ENCODE data around the gene CBFB.

The CBFB gene

DNA sequence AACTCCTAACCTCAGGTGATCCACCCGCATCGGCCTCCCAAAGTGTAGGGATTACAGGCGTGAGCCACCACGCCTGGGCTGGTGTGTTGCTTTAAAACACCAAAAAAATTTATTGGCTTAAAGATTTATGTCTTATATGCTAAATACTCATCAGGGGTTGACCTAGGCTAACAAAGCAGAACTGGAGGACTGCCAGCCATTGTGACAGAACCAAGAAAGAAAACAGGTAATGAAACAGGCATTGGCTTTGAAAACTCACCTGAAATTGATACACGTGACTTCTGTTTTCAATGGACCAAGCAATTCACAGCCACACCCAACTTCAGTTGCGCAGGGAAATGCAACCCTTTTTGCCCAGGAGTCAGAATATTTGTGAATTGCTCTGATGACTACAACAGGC lies 75.9 kb downstream of the CBFB start:
- Histone ChIP-seq H3K4me3 (no peak overlapping the region), H3K36me3 (peaks cover 30% of the 10 kb centered on the region), H3K27ac (no peak overlapping the region), H4K20me1 (peaks cover 10% of the 10 kb centered on the region; the same call in 1 of the 2 replicates), H3K9me3 (no peaks in the 10 kb centered on the region), H3K4me1 (peaks cover 7% of the 10 kb centered on the region), H3K9ac (no peak overlapping the region), H3K27me3 (no peaks in the 10 kb centered on the region), H3K4me2 (no peak overlapping the region)
- no peak for TF ChIP-seq Cebpa-rat (IDR thresholded peaks at IDR 0.05)

DNA sequence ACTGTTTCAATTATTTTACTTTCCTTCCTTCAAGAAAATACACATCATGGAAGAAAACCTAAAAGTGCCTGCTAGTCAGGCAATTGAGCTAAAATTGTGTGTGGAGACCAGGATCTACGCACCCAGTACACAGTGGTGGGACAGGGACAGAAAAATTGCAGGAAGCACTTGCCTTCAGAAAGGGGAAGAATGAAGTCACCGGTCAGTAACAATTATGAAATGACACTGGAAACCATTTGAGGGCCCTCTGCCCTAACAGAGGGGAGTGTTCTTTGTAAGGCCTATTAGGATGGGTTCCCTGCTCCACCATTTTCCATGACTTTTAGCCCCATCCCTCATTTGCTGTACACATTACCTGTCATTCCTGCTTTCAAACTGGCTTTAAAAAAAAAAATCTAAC lies 76.3 kb downstream of the CBFB start:
- no peak overlapping the region for H3K9ac ChIP-seq
- peaks cover 7% of the 10 kb centered on the region for H3K4me1 ChIP-seq
- H4K20me1 ChIP-seq: peaks cover 10% of the 10 kb centered on the region
- no peak overlapping the region for H3K4me3 ChIP-seq
- TF ChIP-seq Cebpa-rat (IDR thresholded peaks at IDR 0.05): no peak
- H3K27ac ChIP-seq: no peak overlapping the region
- no peak overlapping the region for H3K4me2 ChIP-seq
- peaks cover 28% of the 10 kb centered on the region for H3K36me3 ChIP-seq
- no peaks in the 10 kb centered on the region for H3K27me3 ChIP-seq
- no peaks in the 10 kb centered on the region for H3K9me3 ChIP-seq

DNA sequence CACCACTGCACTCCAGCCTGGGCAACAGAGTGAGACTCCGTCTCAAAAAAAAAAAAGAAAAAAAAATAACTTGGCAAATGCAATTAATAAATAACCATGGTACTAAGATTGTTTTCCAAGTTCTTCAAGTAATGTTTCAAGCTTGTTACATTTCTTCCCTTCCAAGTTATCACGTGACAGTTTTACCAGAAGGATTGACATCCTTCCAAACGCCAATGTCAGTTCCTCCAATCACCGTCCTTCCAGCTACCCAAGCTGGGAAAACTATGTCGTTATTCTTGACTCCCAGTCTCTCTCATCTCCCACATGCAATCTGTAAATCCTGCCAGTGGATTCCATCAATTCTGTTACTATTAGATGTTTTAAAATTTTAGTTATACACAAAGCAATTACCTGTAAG lies 76.9 kb downstream of the CBFB start:
- Histone ChIP-seq H3K27me3 (no peaks in the 10 kb centered on the region), H3K9ac (no peak overlapping the region), H3K4me2 (no peak overlapping the region), H3K36me3 (peaks cover 23% of the 10 kb centered on the region), H4K20me1 (peaks cover 10% of the 10 kb centered on the region), H3K27ac (no peak overlapping the region), H3K4me1 (peaks cover 13% of the 10 kb centered on the region), H3K4me3 (no peak overlapping the region), H3K9me3 (no peaks in the 10 kb centered on the region)
- TF ChIP-seq Cebpa-rat (IDR thresholded peaks at IDR 0.05): no peak

DNA sequence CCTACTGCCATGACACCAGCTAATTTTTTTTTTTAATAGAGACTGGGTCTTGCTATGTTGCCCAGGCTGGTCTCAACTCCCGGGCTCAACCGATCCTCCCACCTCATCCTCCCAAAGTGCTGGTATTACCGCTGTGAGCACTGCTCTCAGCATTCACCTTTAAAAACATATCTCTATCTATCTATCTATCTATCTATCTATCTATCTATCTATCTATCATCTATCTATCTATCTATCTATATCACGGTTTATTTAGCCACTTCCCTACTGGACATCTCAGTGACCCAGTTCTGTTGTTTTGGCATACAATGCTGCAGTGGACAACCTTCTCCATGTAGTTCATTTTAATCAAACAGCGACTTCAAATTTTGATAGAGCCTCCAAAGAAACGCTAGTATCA lies 79.5 kb downstream of the CBFB start:
- Histone ChIP-seq H3K4me1 (peaks cover 28% of the 10 kb centered on the region), H3K27ac (no peak overlapping the region)
- no peak for TF ChIP-seq Cebpa-rat (IDR thresholded peaks at IDR 0.05)

DNA sequence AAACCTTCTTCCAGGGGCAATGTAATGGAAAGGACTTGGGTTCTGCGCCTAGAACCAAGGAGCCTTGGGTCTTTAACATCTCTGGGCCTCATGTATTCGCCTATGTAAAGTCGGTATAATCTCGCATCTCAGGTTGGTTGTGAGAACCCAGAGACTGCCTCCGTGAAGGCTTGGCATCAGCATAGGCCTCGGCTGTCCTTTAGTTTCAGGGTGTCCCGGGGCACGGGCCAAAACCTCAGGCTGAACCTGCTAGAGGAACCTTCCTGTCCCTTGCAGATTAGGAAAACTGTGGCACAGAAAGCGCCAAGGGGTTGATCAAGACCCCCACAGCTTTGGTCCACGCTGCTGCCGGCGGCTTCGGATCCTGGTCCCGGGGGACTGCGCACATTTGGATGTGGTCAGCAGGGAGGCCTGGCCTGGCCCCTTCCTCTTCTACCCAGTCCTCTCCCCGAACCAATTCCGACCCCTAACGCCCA lies 80.0 kb downstream of the CBFB start:
- peaks cover 28% of the 10 kb centered on the region for H3K4me1 ChIP-seq

More for the DNA sequence above, 79.5 kb downstream of the CBFB start:
- peaks cover 22% of the 10 kb centered on the region for H3K36me3 ChIP-seq
- no peaks in the 10 kb centered on the region for H3K27me3 ChIP-seq
- H3K9me3 ChIP-seq: no peaks in the 10 kb centered on the region
- H3K4me2 ChIP-seq: no peak overlapping the region
- no peak overlapping the region for H3K9ac ChIP-seq
- peaks cover 37% of the 10 kb centered on the region for H4K20me1 ChIP-seq
- no peak overlapping the region for H3K4me3 ChIP-seq

DNA sequence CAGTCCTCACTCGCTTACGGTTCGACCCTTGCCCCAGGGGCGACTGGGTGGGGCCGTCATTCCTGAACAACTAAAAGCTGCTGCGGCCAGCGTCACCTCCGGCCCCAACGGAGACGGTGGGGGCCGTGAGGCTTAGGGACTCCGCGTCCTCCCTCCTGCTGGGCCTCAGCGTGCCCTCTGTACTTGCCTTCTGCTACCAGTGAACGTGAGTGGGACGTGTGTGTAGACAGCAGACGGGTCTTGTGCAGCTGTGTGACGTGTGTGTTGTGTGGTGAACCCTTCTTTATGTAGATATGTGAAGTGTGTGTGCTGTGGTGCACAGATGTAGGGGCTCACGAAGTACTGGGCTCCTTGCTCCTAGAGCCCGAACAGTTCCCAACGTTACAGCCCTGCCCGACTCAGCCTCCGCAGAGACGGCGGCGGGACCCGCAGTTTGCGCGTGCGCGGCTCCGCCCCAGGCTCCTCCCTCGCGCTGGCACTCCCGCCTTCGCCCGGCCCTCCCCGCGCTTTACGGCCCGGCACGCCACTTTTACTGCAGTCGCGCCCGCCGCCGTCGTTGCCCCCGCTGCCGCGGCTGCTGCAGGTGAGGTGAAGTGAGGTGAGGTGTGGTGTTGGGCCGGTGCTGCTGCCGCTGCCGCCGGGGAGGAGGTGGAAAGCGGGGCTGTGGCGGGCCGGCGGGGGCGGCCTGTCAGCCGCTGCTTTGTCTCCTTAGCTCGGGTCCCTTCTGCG lies 80.6 kb downstream of the CBFB start, which contains the start of gene PHAF1:
Gene PHAF1, plus strand, starts transcription at position 535 of the 729 bp plus-strand sequence. CDS start 235 bp downstream, outside the sequence.
- Histone ChIP-seq H3K4me2 (peak within 1 kb of the TSS; percentile 95), H3K4me3 (peak within 1 kb of the TSS; percentile 99), H3K27me3 (no peaks in the 10 kb centered on the region), H3K36me3 (peaks cover 32% of the 10 kb centered on the region), H3K4me1 (peaks cover 28% of the 10 kb centered on the region), H3K9me3 (no peaks in the 10 kb centered on the region), H4K20me1 (peaks cover 47% of the 10 kb centered on the region), H3K9ac (peak within 1 kb of the TSS; percentile 88), H3K27ac (peak within 1 kb of the TSS; percentile 79)
- TF ChIP-seq Cebpa-rat (IDR thresholded peaks at IDR 0.05): no peak

More for the DNA sequence above, 80.0 kb downstream of the CBFB start:
- H3K27me3 ChIP-seq: no peaks in the 10 kb centered on the region
- peak overlapping the region; percentile 99 for H3K4me3 ChIP-seq
- peak overlapping the region; percentile 95 for H3K4me2 ChIP-seq
- no peaks in the 10 kb centered on the region for H3K9me3 ChIP-seq
- H3K9ac ChIP-seq: peak overlapping the region; percentile 88
- peaks cover 41% of the 10 kb centered on the region for H4K20me1 ChIP-seq
- peak overlapping the region; percentile 79 for H3K27ac ChIP-seq
- H3K36me3 ChIP-seq: peaks cover 26% of the 10 kb centered on the region
- TF ChIP-seq Cebpa-rat (IDR thresholded peaks at IDR 0.05): no peak

DNA sequence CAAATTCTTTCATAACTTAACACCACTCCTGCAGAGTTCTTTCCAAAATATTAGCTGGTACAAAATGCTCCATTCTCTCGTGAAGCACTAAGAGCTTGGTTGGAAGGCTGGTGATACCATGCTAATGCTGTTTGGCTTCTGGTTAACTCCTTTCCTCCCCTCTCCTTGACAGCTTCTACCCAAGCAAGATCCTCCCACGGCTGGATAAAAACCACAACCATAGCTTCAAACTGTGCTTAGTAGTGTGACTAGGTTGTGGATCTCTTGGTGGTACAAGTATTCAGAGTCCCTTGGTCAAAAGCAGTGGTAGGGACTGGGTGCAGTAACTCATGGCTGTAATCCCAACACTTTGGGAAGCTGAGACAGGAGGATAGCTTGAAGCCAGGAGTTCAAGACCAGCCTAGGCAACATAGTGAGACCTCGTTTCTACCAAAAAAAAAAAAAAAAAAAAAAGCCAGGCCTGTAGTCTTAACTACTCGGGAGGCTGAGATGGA lies 83.0 kb downstream of the CBFB start:
- no peaks in the 10 kb centered on the region for H3K9me3 ChIP-seq
- no peak overlapping the region for H3K4me3 ChIP-seq
- no peak overlapping the region for H3K27ac ChIP-seq
- H3K36me3 ChIP-seq: peaks cover 48% of the 10 kb centered on the region
- peaks cover 37% of the 10 kb centered on the region for H3K4me1 ChIP-seq
- H3K27me3 ChIP-seq: no peaks in the 10 kb centered on the region
- peak overlapping the region; percentile 95; the same call in 1 of the 2 replicates for H3K4me2 ChIP-seq
- H3K9ac ChIP-seq: no peak overlapping the region
- H4K20me1 ChIP-seq: peaks cover 72% of the 10 kb centered on the region
- TF ChIP-seq Cebpa-rat (IDR thresholded peaks at IDR 0.05): no peak

DNA sequence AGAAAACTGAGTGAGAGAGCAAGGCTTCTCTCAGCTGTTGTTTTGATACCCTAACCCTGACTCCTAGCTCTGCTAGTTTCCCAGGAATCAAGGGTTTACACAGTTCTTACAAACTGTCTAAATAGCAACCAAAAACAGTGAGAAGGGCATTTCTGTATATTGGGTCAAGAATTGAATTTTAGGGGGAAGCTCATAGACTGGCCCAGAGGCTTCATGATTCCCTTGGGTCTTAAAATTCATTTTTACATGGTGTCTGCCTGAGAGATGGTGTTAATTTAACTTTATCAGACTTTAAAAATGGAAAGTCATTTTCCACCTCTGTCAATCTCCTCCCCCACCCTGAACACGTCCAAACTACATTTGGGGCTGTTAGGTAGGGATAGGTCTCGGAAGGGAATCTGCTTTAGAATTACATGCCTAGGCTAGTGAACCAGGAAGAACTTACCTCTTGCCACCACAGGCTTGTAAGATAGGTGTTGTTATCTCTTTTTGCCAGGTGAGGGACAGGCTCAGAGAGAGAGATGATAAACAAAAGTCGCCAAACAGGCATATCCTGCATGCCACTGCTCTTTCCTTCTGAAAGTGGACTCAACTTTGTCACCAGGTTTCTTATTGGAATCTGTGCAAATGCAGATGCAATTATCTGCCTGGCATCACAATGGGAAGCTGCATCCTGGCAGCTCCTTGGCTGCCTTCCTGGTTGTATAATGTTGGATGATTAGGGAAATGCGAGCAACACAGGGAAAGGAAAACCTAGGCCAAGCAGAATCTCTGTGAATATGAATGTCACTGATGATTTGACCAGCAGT lies 83.8 kb downstream of the CBFB start:
- Histone ChIP-seq H3K4me3 (no peak overlapping the region), H3K4me2 (no peak overlapping the region), H3K27ac (no peak overlapping the region), H3K9me3 (no peaks in the 10 kb centered on the region), H3K9ac (no peak overlapping the region), H3K27me3 (no peaks in the 10 kb centered on the region), H3K36me3 (peaks cover 56% of the 10 kb centered on the region), H3K4me1 (peaks cover 37% of the 10 kb centered on the region), H4K20me1 (peaks cover 72% of the 10 kb centered on the region)
- TF ChIP-seq Cebpa-rat (IDR thresholded peaks at IDR 0.05): no peak

DNA sequence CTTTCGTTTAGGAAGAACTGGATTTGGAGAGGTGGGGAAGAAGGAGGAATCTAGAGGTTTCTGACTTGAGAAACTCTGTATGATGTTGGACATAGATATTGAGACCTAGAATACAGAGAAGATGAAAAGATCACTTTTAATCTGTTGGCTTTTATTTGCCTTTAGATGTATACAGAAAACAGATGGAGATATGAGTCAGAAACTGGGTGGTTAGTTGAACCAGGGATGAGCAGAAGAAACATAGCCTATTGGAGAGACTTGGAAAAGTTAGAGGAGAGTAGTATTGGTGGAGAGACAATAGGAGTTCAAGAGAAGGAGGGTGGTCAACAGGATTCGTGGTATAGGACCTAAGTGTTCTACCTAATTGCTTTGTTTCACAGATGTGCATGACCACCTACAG lies 85.8 kb downstream of the CBFB start:
- no peaks in the 10 kb centered on the region for H3K27me3 ChIP-seq
- peaks cover 84% of the 10 kb centered on the region for H4K20me1 ChIP-seq
- no peak overlapping the region for H3K4me3 ChIP-seq
- H3K4me2 ChIP-seq: no peak overlapping the region
- TF ChIP-seq Cebpa-rat (IDR thresholded peaks at IDR 0.05): no peak
- peaks cover 30% of the 10 kb centered on the region for H3K4me1 ChIP-seq
- peaks cover 69% of the 10 kb centered on the region for H3K36me3 ChIP-seq
- H3K9ac ChIP-seq: no peak overlapping the region
- no peaks in the 10 kb centered on the region for H3K9me3 ChIP-seq
- H3K27ac ChIP-seq: no peak overlapping the region

DNA sequence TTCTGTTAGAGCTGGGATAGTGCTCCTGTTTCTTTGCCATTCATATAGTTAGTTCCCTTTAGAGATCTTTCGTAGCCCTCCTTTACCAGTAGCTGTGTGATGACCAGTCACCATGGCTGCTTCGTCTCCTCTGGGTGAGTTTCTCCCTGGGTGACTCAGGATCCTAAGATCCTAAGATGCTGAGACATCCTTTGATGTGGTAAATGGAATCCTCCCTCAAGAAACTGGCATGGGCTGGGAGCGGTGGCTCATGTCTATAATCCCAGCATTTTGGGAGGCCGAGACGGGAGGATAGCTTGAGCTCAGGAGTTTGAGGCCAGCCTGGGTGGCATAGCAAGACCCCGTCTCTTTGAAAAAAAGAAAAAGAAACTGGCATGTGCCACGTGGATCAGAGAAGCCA lies 86.7 kb downstream of the CBFB start:
- Histone ChIP-seq H3K4me2 (no peak overlapping the region), H3K9ac (no peak overlapping the region), H3K27ac (no peak overlapping the region)

More for the DNA sequence above, 86.7 kb downstream of the CBFB start:
- Histone ChIP-seq H4K20me1 (peaks cover 82% of the 10 kb centered on the region), H3K4me1 (peaks cover 26% of the 10 kb centered on the region), H3K9me3 (no peaks in the 10 kb centered on the region), H3K4me3 (no peak overlapping the region), H3K27me3 (no peaks in the 10 kb centered on the region), H3K36me3 (peaks cover 78% of the 10 kb centered on the region)
- no peak for TF ChIP-seq Cebpa-rat (IDR thresholded peaks at IDR 0.05)

Measured in BLaER1 (cell line).